CD4-positive, alpha-beta T cell (primary cell): ENCODE results near the gene POP4. TPM values are rescaled to one million over a fixed set of nuclear protein-coding genes. Genes with fewer than 3 reads are reported as not detected.

ENCODE experiments used
- ATAC-seq: fragments of 200-7000 bp; cut with Tn5 transposase; one replicate; pipeline ENCODE4 v1.10.0; 2022; ENCODE audit warnings: mild to moderate bottlenecking; ENCODE audit not compliant: poor library complexity
- CTCF ChIA-PET: fragments of 350-600 bp; sonication (Branson Sonifier 250); formaldehyde crosslinking; loops from one replicate; lab custom pipeline; 2021; ENCODE audit warnings: antibody characterized with exemption, inconsistent platforms; lab: Charles Lee
- POLR2A ChIA-PET: fragments of 350-600 bp; sonication (Branson Sonifier 250); formaldehyde crosslinking; loops from one replicate; lab custom pipeline; 2021; ENCODE audit warnings: antibody characterized with exemption, inconsistent platforms; lab: Charles Lee
- DNase-seq, 14 experiments: peaks; one replicate each; pipeline ENCODE4 v3.0.0-alpha.2; 2013 to 2020; ENCODE audit warnings: mixed read lengths in 2 of 14
- H3K27ac ChIP-seq, 2 donors: one replicate each; pipeline versions ENCODE4 v1.5.1 to v1.7.0; 2013; ENCODE audit warnings: low read length in 2 of 2, low read depth in 1 of 2, mild to moderate bottlenecking in 1 of 2
- H3K27me3 ChIP-seq, 2 experiments: 1 replicate in 1 of 2; 2 replicates in 1 of 2; pipeline versions ENCODE4 v1.6.1 to v1.7.0; 2013; ENCODE audit warnings: low read length in 2 of 2, control low read depth in 1 of 2, mild to moderate bottlenecking in 1 of 2, moderate library complexity in 1 of 2; ENCODE audit not compliant: insufficient read depth in 2 of 2, control insufficient read depth in 1 of 2
- H3K36me3 ChIP-seq: one replicate; pipeline ENCODE4 v1.6.1; 2013; ENCODE audit warnings: low read length, control low read depth; ENCODE audit not compliant: insufficient read depth
- H3K4me1 ChIP-seq: one replicate; pipeline ENCODE4 v1.6.1; 2013; ENCODE audit warnings: low read length, control low read depth; ENCODE audit not compliant: insufficient read depth
- H3K4me3 ChIP-seq: one replicate; pipeline ENCODE4 v1.5.1; 2013; ENCODE audit warnings: mild to moderate bottlenecking, low read length, moderate library complexity
- H3K9me3 ChIP-seq, 2 experiments: 1 replicate in 1 of 2; 2 replicates in 1 of 2; pipeline versions ENCODE4 v1.6.1 to v1.7.0; 2013; ENCODE audit warnings: low read length in 2 of 2, mild to moderate bottlenecking in 2 of 2, control low read depth in 1 of 2, moderate library complexity in 1 of 2; ENCODE audit not compliant: control insufficient read depth in 1 of 2, insufficient read depth in 1 of 2
- H3K27ac Mint-ChIP-seq: one replicate; pipeline ENCODE4 v1.8.0; 2020; ENCODE audit warnings: mixed read lengths
- H3K27me3 Mint-ChIP-seq: one replicate; pipeline ENCODE4 v1.8.0; 2021; ENCODE audit warnings: mixed read lengths
- H3K36me3 Mint-ChIP-seq: one replicate; pipeline ENCODE4 v1.8.0; 2021; ENCODE audit warnings: low read depth, mixed read lengths
- H3K4me1 Mint-ChIP-seq: one replicate; pipeline ENCODE4 v1.8.0; 2021; ENCODE audit warnings: low read depth, mixed read lengths
- H3K4me3 Mint-ChIP-seq: one replicate; pipeline ENCODE4 v1.8.0; 2020; ENCODE audit warnings: mild to moderate bottlenecking, mixed read lengths
- H3K9me3 Mint-ChIP-seq: one replicate; pipeline ENCODE4 v1.8.0; 2020; ENCODE audit warnings: mixed read lengths
- intact Hi-C, 2 experiments: fragments of 100-400 bp; cut with DNase I in 1 of 2; cut with micrococcal nuclease in 1 of 2; formaldehyde crosslinking; loops; one replicate each; pipeline versions ENCODE4 v1.15.1 to v1.9.0; 2023 to 2025; cut with DNase I, micrococcal nuclease
- total RNA-seq, 174 experiments: library from RNA in 2 of 174; stranded (reverse) in 2 of 174; gene quantifications; one replicate each; pipeline ENCODE4 v1.2.3 and lab custom pipeline; 2021 to 2026
- TF ChIP-seq, protein P1 (sequence below): fragments of 200-600 bp; IDR thresholded peaks from one replicate; pipeline ENCODE4 v1.8.0; 2022; ENCODE audit warnings: antibody characterized with exemption, mild to moderate bottlenecking

POP4 gene
- total RNA-seq, 2 experiments from 2014 or later: 40.5 to 42.0 TPM

- H3K9me3 Mint-ChIP-seq: no peaks in the 10 kb centered on the region
- H3K4me1 ChIP-seq: no peaks in the 10 kb centered on the region
- ATAC-seq (no peak), DNase-seq (no peak)
- H3K27me3 Mint-ChIP-seq: no peaks in the 10 kb centered on the region
- H3K27ac ChIP-seq: no peak overlapping the region
- H3K36me3 Mint-ChIP-seq: no peaks in the 10 kb centered on the region
- H3K27ac Mint-ChIP-seq: no peak overlapping the region
- no peaks in the 10 kb centered on the region for H3K27me3 ChIP-seq
- H3K9me3 ChIP-seq: no peaks in the 10 kb centered on the region
- H3K36me3 ChIP-seq: no peaks in the 10 kb centered on the region
- ChIA-PET POLR2A (no interaction called here), CTCF (no interaction called here)
- H3K4me3 ChIP-seq: no peak overlapping the region
- no peak overlapping the region for H3K4me3 Mint-ChIP-seq
- TF ChIP-seq, protein P1, sequence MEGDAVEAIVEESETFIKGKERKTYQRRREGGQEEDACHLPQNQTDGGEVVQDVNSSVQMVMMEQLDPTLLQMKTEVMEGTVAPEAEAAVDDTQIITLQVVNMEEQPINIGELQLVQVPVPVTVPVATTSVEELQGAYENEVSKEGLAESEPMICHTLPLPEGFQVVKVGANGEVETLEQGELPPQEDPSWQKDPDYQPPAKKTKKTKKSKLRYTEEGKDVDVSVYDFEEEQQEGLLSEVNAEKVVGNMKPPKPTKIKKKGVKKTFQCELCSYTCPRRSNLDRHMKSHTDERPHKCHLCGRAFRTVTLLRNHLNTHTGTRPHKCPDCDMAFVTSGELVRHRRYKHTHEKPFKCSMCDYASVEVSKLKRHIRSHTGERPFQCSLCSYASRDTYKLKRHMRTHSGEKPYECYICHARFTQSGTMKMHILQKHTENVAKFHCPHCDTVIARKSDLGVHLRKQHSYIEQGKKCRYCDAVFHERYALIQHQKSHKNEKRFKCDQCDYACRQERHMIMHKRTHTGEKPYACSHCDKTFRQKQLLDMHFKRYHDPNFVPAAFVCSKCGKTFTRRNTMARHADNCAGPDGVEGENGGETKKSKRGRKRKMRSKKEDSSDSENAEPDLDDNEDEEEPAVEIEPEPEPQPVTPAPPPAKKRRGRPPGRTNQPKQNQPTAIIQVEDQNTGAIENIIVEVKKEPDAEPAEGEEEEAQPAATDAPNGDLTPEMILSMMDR: no peak
- H3K4me1 Mint-ChIP-seq: no peaks in the 10 kb centered on the region
- intact Hi-C loops: no loop called here
These were observed 29.9 kb downstream of the POP4 start for GRCh38 chr19:29635963-29636362.

GRCh38 chr19:29636553-29637360, 30.7 kb downstream of the POP4 start:
- Mint-ChIP-seq H3K4me3 (no peak overlapping the region), H3K27me3 (no peaks in the 10 kb centered on the region), H3K9me3 (no peaks in the 10 kb centered on the region), H3K4me1 (no peaks in the 10 kb centered on the region), H3K36me3 (no peaks in the 10 kb centered on the region), H3K27ac (no peak overlapping the region)
- Histone ChIP-seq H3K36me3 (no peaks in the 10 kb centered on the region), H3K27ac (no peak overlapping the region), H3K9me3 (no peaks in the 10 kb centered on the region), H3K4me3 (no peak overlapping the region), H3K4me1 (no peaks in the 10 kb centered on the region), H3K27me3 (no peaks in the 10 kb centered on the region)
- CTCF ChIA-PET: no interaction called here
- no peak for DNase-seq
- ATAC-seq: no peak
- TF ChIP-seq, protein P1: no peak
- POLR2A ChIA-PET: no interaction called here
- intact Hi-C loops: no loop called here

DNA sequence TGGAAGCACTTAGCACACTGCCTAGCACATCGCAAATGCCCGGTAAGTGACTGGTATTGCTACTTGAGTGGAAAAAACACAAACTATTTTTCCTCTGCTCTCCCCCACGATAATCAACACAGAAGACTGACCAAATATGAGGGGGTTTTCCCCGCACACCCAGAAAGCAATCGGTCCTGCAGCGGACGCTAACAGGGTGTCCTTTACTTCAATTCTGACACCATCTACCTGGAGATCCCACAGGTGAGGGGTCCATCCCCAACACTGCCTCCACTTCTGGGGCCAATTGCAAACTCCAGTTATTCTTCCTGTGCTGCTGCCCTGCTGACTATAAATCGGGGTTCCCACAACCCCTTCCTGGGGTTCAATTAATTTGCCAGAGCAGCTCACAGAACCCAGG, 33.0 kb downstream of the POP4 start:
- H3K4me3 ChIP-seq: no peak overlapping the region
- no peaks in the 10 kb centered on the region for H3K9me3 Mint-ChIP-seq
- H3K27ac ChIP-seq: no peak overlapping the region
- H3K4me3 Mint-ChIP-seq: no peak overlapping the region
- H3K9me3 ChIP-seq: no peaks in the 10 kb centered on the region
- CTCF ChIA-PET: no interaction called here
- no peaks in the 10 kb centered on the region for H3K27me3 Mint-ChIP-seq
- H3K36me3 ChIP-seq: no peaks in the 10 kb centered on the region
- no peaks in the 10 kb centered on the region for H3K4me1 ChIP-seq
- no peaks in the 10 kb centered on the region for H3K27me3 ChIP-seq
- H3K4me1 Mint-ChIP-seq: no peaks in the 10 kb centered on the region
- no peak for ATAC-seq
- TF ChIP-seq, protein P1: no peak
- no peaks in the 10 kb centered on the region for H3K36me3 Mint-ChIP-seq
- no peak for DNase-seq
- intact Hi-C loops: no loop called here
- H3K27ac Mint-ChIP-seq: no peak overlapping the region
- POLR2A ChIA-PET: interaction anchor here (0.5 to 0.6 kb wide), 2 partner anchors 10 to 75 kb away, joined by 3 read pairs; no protein-coding TSS in a partner anchor
